PFSK-1 (cell line): ENCODE results near the gene NINJ2.

ENCODE experiments used
- POLR2AphosphoS5 ChIP-seq: IDR thresholded peaks from 2 replicates; pipeline ENCODE4 v1.6.1; 2012; ENCODE audit warnings: low read depth, mild to moderate bottlenecking, control low read depth, low read length, moderate library complexity
- REST ChIP-seq, 2 experiments: IDR thresholded peaks; 2 replicates each; pipeline versions ENCODE4 v1.6.1 to v1.8.0; 2011 to 2012; ENCODE audit warnings: low read depth in 2 of 2, low read length in 2 of 2, control low read depth in 1 of 2, inconsistent platforms in 1 of 2, mild to moderate bottlenecking in 1 of 2, moderate library complexity in 1 of 2; ENCODE audit not compliant: insufficient read depth in 1 of 2

GRCh38 chr12:569091-569676, 94.1 kb downstream of the NINJ2 start:
- no peak for TF ChIP-seq POLR2AphosphoS5
- no peak for TF ChIP-seq REST (IDR thresholded peaks at IDR 0.05; ENCODE audit: insufficient read depth in 1 of 2, low read depth in 2 of 2, low read length in 2 of 2)
